KBM-7 (cell line): ENCODE measurements around the gene P4HA2.

Experiments used
- DNase-seq: peaks from one replicate; pipeline ENCODE4 v3.0.0-alpha.2; 2015
- in situ Hi-C: fragments of 300-500 bp; cut with MboI; formaldehyde crosslinking; loops from 2 replicates; pipeline ENCODE4 v1.14.3; 2020; ENCODE audit warnings: low sequenced_read_pairs, low pct_unique_long_range_greater_than_20kb, mixed read lengths

Gene P4HA2

DNA sequence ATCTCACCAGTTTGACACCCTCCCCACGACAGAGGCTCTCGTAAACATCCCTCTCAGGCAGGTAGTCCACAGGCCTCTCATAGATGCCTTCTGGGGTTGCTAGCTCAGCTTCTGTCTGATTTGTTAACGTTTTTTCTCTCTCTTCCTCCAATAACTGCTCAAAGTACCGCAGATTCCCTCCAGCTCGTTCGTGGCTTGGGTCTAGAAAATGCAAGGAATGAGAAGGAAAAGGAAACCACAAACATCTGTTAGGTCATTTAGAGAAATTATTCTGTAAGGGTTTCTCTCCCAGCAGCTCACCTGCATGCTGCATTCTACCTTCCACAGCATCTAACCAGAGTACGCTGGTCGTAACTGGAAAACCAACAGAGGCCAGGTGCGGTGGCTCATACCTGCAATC, 18.5 kb downstream of the P4HA2 start:
- in situ Hi-C loops = no loop called here
- DNase-seq = peak; percentile 13

DNA sequence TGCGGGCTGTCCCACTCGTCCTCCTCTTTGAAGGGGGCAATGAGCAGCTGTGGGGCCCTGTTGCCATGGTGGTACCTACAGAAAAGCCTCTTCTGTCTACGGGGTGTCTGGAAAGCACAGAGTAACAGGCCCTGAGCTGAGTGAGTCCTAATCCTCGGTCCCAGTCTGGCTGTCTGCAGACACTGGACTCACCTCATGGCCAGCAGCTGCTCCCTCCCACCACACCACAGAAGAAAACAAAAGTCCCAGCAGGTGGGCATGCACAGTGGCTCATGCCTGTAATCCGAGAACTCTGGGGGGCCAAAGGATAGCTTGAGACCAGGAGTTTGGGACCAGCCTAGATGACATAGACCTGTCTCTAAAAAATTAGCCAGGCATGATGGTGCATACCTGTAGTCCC, 19.9 kb downstream of the P4HA2 start:
- in situ Hi-C loops = no loop called here
- no peak for DNase-seq

DNA sequence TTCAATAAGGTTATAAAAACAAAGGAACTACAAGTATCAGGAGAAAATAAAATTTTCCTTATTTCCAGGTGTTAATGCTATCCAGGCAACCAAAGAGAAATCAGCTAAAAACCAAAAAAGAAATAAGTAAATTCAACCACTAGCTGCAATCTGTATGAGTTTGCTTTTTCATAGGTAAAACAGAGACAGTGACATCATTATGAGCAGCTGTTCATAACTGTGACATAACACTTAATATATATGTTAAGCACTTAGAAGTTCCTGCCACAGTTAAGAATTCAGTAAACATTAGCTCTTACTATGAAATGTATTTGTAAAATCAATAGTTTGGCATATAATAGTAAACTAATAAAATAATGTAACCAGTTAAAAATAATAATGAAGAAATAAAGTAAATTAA, 20.9 kb downstream of the P4HA2 start:
- DNase-seq = no peak
- in situ Hi-C loops = no loop called here

DNA sequence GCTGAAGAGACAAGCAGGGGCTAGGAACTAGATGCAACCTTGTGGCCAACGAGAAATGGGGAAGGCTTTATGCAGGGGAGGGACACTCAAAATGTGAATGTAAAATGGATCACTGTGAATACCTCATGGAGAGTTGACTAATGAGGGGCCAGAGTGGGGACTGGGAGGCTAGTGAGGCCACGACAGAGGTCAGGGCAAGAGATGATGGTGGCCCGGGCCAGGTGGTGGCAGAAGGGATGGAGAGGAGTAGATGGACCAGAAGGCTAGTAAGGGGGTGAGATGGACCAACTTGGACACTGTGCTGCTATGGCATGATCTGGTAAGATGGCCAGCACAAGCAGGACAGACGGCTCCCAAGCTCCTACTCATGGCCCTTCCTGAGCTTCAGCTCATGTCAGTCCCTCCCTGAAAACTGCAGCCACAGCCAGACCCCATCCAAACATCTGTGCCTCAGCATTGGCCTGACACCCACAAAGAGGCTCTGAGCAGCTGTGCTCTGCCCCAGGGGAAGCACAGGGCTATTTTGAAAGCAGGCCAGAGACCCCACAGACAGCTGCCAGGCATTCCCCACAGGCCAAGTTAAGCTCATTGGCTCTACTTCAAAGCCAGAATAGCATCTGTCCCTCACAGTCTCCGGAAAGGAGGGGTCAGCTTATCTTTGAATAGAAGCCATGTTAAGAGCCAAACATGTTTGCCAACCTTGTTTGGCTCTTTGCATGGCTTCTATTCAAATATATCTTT, 22.1 kb downstream of the P4HA2 start:
- in situ Hi-C loops = no loop called here
- DNase-seq = no peak

DNA sequence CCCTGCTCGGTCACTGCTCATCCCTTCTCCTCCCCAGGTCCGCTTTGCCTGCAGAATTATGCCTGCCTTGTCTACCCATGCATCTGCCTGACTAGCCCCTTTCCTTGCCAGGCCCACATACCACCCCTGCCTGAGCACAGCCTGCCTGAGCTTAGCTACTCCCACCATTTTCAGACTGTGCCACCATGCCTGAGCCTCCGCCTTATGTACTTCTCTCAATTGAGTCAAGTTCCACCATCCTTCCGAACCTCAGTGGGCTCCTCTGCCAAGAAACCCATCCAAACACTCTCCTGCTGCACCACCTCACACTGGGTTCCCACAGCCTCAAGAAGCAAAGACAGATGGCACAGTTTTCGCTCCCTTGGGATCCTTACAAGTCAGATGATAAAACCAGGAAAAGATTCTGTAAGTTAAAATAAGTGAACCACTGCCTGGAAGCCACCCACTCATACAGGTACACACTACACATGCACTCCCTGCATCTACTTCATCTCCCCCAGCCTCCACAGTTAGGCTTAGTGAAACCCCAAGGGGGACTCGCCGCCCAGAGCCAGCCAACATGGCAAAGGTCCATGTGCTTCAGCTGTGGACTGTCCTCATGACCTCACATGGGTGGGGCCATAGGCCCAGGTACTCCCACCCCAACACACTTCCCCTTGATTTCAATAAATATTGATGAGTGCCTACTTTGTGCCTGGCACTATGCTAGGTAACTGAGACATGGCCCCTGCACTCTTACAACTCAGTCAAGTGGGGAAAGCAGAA, 23.1 kb downstream of the P4HA2 start:
- DNase-seq = no peak
- in situ Hi-C loops = no loop called here

DNA sequence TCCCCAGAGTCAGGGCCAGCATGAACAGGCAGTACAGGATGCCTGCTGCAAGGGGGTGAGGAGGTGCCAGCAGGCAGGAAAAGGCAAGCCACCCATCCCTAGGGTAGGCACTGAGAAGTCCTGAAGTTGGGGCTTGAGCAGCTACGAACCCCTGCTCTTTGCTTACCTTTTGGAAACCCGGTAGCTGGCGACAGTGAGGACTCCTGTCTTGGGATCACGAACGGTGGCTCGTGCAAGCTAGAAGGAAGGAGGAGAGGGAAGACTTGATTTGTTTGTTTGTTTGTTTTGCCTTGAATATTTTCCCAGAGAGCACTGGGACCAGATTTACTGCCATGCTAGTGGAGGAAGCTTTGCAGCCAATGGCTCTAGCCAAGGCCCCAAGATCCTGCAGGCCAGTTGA, 23.7 kb downstream of the P4HA2 start:
- in situ Hi-C loops = no loop called here
- no peak for DNase-seq

DNA sequence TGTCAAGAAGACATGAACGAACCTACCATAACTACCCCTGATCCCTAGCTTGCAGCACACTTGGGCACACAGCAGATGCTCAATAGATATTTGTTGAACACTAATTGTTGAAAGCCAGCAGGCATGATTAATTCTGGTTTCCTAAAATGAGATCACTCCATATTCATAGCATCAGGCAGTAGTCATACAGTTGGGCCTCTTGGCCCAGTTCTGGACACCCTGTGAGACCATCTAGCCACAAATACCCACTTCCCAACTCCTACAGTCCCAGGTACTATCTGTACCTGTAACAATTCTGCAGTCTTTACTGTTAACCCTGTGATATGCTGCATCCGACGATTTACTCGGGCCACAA, 24.2 kb downstream of the P4HA2 start:
- in situ Hi-C loops = no loop called here
- DNase-seq = no peak

DNA sequence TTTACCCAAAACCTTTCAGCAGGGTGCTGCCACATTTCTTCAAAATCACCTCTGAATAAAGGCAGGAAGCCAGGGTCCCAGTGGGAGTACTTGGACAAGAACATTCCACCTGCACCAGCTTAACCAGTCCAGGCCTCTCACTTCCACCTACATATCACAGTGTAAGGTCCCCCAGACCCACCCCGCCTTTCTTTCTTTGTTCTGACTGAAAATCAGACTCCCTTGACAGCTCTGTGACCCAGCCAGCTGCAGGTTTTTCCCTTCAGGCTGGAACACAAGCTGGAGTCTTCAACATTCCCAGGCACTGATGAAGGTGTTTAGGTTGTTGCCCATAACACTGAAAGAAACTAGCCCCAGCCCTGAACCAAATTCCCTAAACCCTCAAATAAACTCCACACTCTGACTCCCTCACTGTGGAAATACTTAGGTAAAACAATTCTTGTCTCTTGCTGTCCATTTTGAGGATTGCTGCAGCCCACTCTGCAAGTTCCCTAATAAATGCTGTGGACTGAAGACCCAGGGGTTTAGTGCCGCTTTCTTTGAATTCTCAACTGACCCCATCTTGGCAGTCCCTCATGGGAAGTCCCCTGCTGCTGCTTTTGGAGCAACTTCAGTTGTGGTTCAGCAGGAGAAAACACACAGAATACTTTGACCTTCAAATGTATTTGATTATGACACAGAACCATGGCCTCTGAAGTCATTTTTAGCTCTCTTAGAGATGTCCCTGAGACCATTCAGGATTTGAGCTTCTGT, 24.8 kb downstream of the P4HA2 start:
- in situ Hi-C loops = no loop called here
- no peak for DNase-seq

DNA sequence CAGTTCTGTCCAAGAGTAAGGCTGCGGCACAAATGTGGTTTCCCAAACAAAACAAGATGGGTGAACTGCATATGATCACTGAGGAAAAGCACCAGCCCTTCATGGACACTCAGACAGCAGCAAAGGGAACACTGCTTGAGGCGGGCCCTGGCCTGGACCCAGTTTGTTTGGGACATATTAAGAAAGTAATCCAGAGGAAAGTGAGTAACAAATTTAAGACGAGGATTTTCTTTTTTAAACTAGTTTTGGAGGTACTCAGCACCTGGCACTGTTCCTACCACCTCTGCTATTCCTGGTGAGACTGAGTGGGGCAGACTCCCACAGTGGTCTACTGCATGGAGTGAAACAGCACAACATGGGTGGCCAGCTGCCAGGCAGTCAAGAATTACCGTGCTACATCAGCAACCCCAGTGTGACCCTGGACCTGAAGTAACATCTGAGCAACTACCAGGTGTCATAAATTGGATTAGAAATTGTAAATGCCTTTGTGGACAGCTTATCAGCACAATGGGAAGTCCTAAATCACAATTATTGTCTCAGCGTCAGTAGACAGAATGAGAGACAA, 28.5 kb downstream of the P4HA2 start:
- in situ Hi-C loops = no loop called here
- DNase-seq = no peak

DNA sequence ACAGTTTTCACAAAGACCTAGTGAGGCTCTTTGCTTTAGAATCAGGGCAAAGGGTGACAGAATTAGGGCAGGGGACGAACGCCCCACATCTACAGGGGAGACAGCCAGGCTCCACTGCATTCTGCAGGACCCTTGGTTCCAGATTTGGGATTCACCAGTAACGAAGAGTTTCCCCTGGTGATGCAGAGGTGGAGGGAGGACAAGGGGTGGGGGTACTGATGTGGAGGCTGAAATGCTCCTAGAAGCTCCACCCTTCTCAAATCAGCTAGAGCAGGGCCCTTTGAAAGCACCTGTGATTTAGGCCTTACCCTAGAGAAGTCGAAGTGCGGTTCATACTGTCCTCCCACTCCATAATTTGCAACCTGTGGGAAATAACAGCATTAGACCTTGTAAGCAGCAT, 29.1 kb downstream of the P4HA2 start:
- DNase-seq = no peak
- in situ Hi-C loops = no loop called here

DNA sequence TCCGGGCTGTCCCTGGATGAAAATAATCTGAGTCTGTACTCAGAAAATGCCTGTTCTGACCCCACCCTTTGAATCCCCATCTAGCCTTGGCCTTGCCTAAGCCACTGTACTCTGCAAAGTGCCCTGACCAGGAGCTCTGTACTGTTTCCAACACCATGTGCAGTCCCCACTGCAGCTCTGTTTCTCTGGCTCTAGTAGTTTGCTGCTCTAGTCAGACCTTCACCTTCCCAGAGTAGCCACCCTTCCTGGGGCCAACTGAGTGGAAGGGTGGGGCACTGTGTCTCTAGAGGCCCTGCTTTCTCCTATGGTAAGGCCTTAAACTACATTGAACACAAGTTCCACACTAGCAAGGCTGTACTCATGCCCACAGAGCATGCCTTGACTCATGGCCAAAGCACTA, 31.9 kb downstream of the P4HA2 start:
- in situ Hi-C loops = no loop called here
- DNase-seq = no peak

DNA sequence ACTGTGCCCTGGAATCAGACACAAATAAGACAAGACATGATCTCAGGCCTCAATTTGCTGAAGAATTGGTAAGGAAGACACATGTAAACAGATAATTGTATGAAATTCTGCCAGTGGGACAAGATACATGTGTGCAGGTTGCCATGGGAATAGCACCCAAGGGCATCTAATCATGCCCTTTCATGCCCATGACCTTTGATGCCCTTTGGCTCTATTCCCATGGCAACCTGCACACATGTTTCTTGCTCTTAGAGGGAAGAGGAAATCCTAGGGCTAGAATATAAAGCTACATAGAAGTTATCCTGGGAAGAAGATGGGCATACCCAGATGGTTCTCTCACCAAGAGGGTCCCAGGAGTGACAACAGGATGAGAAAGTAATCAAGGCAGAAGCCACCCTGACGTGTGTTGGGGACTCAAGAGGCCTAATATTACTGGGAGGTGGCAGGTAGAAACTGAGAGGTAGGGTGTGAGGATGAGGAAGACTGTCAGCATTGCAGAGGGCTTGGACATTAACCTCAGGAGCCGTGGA, 34.4 kb downstream of the P4HA2 start:
- DNase-seq = no peak
- in situ Hi-C loops = no loop called here

- DNase-seq = peak; percentile 74
Measured at GRCh38 chr5:132190161-132190817, 37.4 kb downstream of the P4HA2 start.

GRCh38 chr5:132184588-132184987, 43.1 kb downstream of the P4HA2 start:
- no peak for DNase-seq
- in situ Hi-C loops = no loop called here

More at GRCh38 chr5:132190161-132190817, 37.4 kb downstream of the P4HA2 start:
- in situ Hi-C loops = no loop called here

DNA sequence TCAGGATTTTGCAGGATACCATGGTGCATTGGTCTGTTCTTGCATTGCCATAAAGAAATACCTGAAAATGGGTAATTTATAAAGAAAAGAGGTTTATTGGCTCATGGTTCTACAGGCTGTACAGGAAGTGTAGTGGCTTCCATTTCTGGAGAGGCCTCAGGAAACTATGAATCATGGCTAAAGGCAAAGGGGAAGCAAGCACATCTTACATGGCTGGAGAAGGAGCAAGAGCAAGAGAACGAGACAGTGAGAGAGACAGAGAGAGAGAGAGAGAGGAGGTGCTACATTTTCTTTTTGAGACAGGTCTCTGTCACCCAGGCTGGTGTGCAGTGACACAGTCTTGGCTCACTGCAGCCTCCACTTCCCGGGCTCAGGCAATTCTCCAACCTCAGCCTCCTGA, 43.9 kb downstream of the P4HA2 start:
- in situ Hi-C loops = no loop called here
- DNase-seq = peak; percentile 42

- in situ Hi-C loops = no loop called here
- no peak for DNase-seq
Measured at GRCh38 chr5:132182359-132183040, 45.2 kb downstream of the P4HA2 start.

GRCh38 chr5:132181011-132181629, 46.5 kb downstream of the P4HA2 start:
- in situ Hi-C loops = no loop called here
- DNase-seq = no peak

- in situ Hi-C loops = no loop called here
- peak; percentile 85 for DNase-seq
Measured at GRCh38 chr5:132180134-132180745, 47.4 kb downstream of the P4HA2 start.
